ENCODE measurements around the gene GPR107.
A peak's percentile ranks its signal among the peaks of the same experiment; 100 is the strongest.

The GPR107 gene

GRCh38 chr9:130110166-130110565 is 56.5 kb downstream of the GPR107 start:
- no peak for DNase-seq (ENCODE audit: low spot score)

- no peak for DNase-seq (ENCODE audit: low spot score)
These were observed 56.9 kb downstream of the GPR107 start for GRCh38 chr9:130110596-130111021.

GRCh38 chr9:130111786-130112537 is 58.3 kb downstream of the GPR107 start:
- DNase-seq (ENCODE audit: low spot score), result no peak

GRCh38 chr9:130112538-130113151 is 58.9 kb downstream of the GPR107 start:
- no peak for DNase-seq (ENCODE audit: low spot score)

GRCh38 chr9:130114741-130115140 is 61.0 kb downstream of the GPR107 start:
- no peak for DNase-seq (ENCODE audit: low spot score)

GRCh38 chr9:130116346-130116745 is 62.6 kb downstream of the GPR107 start:
- no peak for DNase-seq (ENCODE audit: low spot score)

- DNase-seq (ENCODE audit: low spot score), result no peak
These were observed 63.7 kb downstream of the GPR107 start for GRCh38 chr9:130117376-130117775.

- DNase-seq (ENCODE audit: low spot score), result no peak
These were observed 64.3 kb downstream of the GPR107 start for GRCh38 chr9:130117816-130118632.

GRCh38 chr9:130118841-130119518 is 65.3 kb downstream of the GPR107 start:
- peak; percentile 82 for DNase-seq (ENCODE audit: low spot score)

GRCh38 chr9:130119519-130120298 is 66.0 kb downstream of the GPR107 start:
- DNase-seq (ENCODE audit: low spot score), result no peak

- DNase-seq (ENCODE audit: low spot score), result no peak
These were observed 66.5 kb downstream of the GPR107 start for GRCh38 chr9:130120299-130120587.

GRCh38 chr9:130120832-130121231 is 67.1 kb downstream of the GPR107 start:
- no peak for DNase-seq (ENCODE audit: low spot score)

GRCh38 chr9:130122456-130122855 is 68.8 kb downstream of the GPR107 start:
- DNase-seq (ENCODE audit: low spot score), result no peak

GRCh38 chr9:130124085-130124860 is 70.6 kb downstream of the GPR107 start:
- DNase-seq (ENCODE audit: low spot score), result no peak

- DNase-seq (ENCODE audit: low spot score), result no peak
These were observed 73.2 kb downstream of the GPR107 start for GRCh38 chr9:130126721-130127433.

- DNase-seq (ENCODE audit: low spot score), result no peak
These were observed 74.5 kb downstream of the GPR107 start for GRCh38 chr9:130128251-130128650.

- no peak for DNase-seq (ENCODE audit: low spot score)
These were observed 75.2 kb downstream of the GPR107 start for GRCh38 chr9:130128733-130129431.

GRCh38 chr9:130129432-130130061 is 75.8 kb downstream of the GPR107 start:
- DNase-seq (ENCODE audit: low spot score), result no peak

GRCh38 chr9:130132746-130133145 is 79.0 kb downstream of the GPR107 start:
- no peak for DNase-seq (ENCODE audit: low spot score)
